T-helper 17 cell (primary cell): Measurements from ENCODE around the gene PRKCZ. TPM values are rescaled to one million over a fixed set of nuclear protein-coding genes. Genes with fewer than 3 reads are reported as not detected.

Experiments
- ATAC-seq: fragments of 150-1000 bp; cut with Tn5 transposase; 2 replicates; pipeline ENCODE4 v1.10.0; 2021; ENCODE audit warnings: mild to moderate bottlenecking, moderate library complexity
- DNase-seq, 3 donors: peaks; one replicate each; pipeline versions ENCODE4 v3.0.0 to v3.0.0-alpha.2; 2020 to 2021
- H3K9me3 ChIP-seq: one replicate; pipeline ENCODE4 v1.7.0; 2013; ENCODE audit warnings: low read length, mild to moderate bottlenecking; ENCODE audit not compliant: control insufficient read depth, poor library complexity, severe bottlenecking
- H3K27ac Mint-ChIP-seq: one replicate; pipeline ENCODE4 v1.8.0; 2022; ENCODE audit warnings: mild to moderate bottlenecking, moderate library complexity, mixed read lengths
- H3K27me3 Mint-ChIP-seq: one replicate; pipeline ENCODE4 v1.8.0; 2022; ENCODE audit warnings: mixed read lengths
- H3K36me3 Mint-ChIP-seq: one replicate; pipeline ENCODE4 v1.8.0; 2022; ENCODE audit warnings: low read depth, mixed read lengths
- H3K4me1 Mint-ChIP-seq: one replicate; pipeline ENCODE4 v1.8.0; 2022; ENCODE audit warnings: mild to moderate bottlenecking, mixed read lengths
- H3K4me3 Mint-ChIP-seq: one replicate; pipeline ENCODE4 v1.8.0; 2022; ENCODE audit warnings: mild to moderate bottlenecking, moderate library complexity, mixed read lengths
- total RNA-seq, 4 donors: library from RNA in 2 of 4; stranded (reverse) in 2 of 4; gene quantifications; one replicate each; pipeline ENCODE4 v1.2.3 and lab custom pipeline; 2022 to 2026

Gene PRKCZ
- total RNA-seq, 2 donors from 2014 or later = 26.0 to 33.5 TPM

GRCh38 chr1:2231532-2232254 lies 181.5 kb downstream of the PRKCZ start:
- ATAC-seq = peak; percentile 26
- Mint-ChIP-seq H3K36me3 (peaks cover 6% of the 10 kb centered on the region), H3K4me1 (peaks cover 39% of the 10 kb centered on the region), H3K27ac (peak overlapping the region; percentile 96), H3K4me3 (peak overlapping the region; percentile 92), H3K27me3 (no peaks in the 10 kb centered on the region)
- peak; percentile 66 to 80 (median 70) for DNase-seq
- H3K9me3 ChIP-seq = no peaks in the 10 kb centered on the region

GRCh38 chr1:2232255-2232915 lies 182.2 kb downstream of the PRKCZ start:
- H3K4me3 Mint-ChIP-seq = peak overlapping the region; percentile 92
- peak overlapping the region; percentile 96 for H3K27ac Mint-ChIP-seq
- H3K36me3 Mint-ChIP-seq = peaks cover 6% of the 10 kb centered on the region
- no peak for ATAC-seq
- H3K9me3 ChIP-seq = no peaks in the 10 kb centered on the region
- H3K4me1 Mint-ChIP-seq = peaks cover 46% of the 10 kb centered on the region
- DNase-seq = no peak
- H3K27me3 Mint-ChIP-seq = no peaks in the 10 kb centered on the region

GRCh38 chr1:2232916-2233438 lies 182.8 kb downstream of the PRKCZ start:
- H3K27ac Mint-ChIP-seq = peak overlapping the region; percentile 96
- no peak for DNase-seq
- peaks cover 6% of the 10 kb centered on the region for H3K36me3 Mint-ChIP-seq
- peaks cover 51% of the 10 kb centered on the region for H3K4me1 Mint-ChIP-seq
- H3K4me3 Mint-ChIP-seq = peak overlapping the region; percentile 92
- no peaks in the 10 kb centered on the region for H3K27me3 Mint-ChIP-seq
- ATAC-seq = no peak
- no peaks in the 10 kb centered on the region for H3K9me3 ChIP-seq

DNA sequence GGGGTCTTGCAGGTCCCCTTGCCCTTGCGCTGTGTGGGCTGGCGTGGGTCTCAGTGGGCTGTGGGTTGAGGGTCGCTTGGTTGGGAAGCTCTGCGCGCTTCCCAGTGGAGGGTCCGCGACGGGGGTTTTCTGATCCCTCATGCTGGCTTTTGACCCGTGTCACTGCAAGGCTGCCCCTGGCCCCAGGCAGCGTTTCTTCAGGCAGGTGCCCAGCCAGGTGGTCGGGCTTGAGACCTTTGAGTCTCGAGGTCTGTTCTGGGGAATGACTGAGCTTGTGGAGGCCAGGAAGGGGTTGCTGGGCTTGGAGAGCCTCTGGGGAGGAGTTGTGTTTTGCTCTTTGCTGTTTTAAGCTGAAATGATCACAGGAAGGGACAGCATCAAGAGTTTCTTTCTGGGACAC lies 183.3 kb downstream of the PRKCZ start:
- Mint-ChIP-seq H3K4me3 (peak overlapping the region; percentile 92), H3K36me3 (peaks cover 6% of the 10 kb centered on the region), H3K27ac (peak overlapping the region; percentile 96), H3K4me1 (peaks cover 51% of the 10 kb centered on the region), H3K27me3 (no peaks in the 10 kb centered on the region)
- DNase-seq = no peak
- no peak for ATAC-seq
- no peaks in the 10 kb centered on the region for H3K9me3 ChIP-seq

- peak; percentile 67 for ATAC-seq
- H3K9me3 ChIP-seq = no peaks in the 10 kb centered on the region
- peaks cover 6% of the 10 kb centered on the region for H3K36me3 Mint-ChIP-seq
- no peaks in the 10 kb centered on the region for H3K27me3 Mint-ChIP-seq
- peak overlapping the region; percentile 96 for H3K27ac Mint-ChIP-seq
- H3K4me3 Mint-ChIP-seq = peak overlapping the region; percentile 92
- DNase-seq = peak; percentile 51 to 65 (median 65)
- peaks cover 54% of the 10 kb centered on the region for H3K4me1 Mint-ChIP-seq
Observed at GRCh38 chr1:2233997-2234761, 184.0 kb downstream of the PRKCZ start.

- H3K4me3 Mint-ChIP-seq = peak overlapping the region; percentile 92
- H3K4me1 Mint-ChIP-seq = peaks cover 55% of the 10 kb centered on the region
- H3K9me3 ChIP-seq = no peaks in the 10 kb centered on the region
- peaks cover 6% of the 10 kb centered on the region for H3K36me3 Mint-ChIP-seq
- DNase-seq = no peak
- peak; percentile 25 for ATAC-seq
- H3K27me3 Mint-ChIP-seq = no peaks in the 10 kb centered on the region
- H3K27ac Mint-ChIP-seq = peak overlapping the region; percentile 96
Observed at GRCh38 chr1:2234762-2235113, 184.5 kb downstream of the PRKCZ start.

Other genes with a start within 250 kb of the PRKCZ start
- 100 to 1,000 TPM; 236 to 255 TPM for gene GNB1, start 159.3 kb upstream of the PRKCZ start, total RNA-seq
- under 1 TPM; 0.35 to 0.55 TPM for gene CALML6, start 135.2 kb upstream of the PRKCZ start, total RNA-seq
- gene TMEM52, start 131.1 kb upstream of the PRKCZ start, total RNA-seq = under 1 TPM in 1 of 2 donors, not detected in 1; 0.52 TPM
- not detected for gene CFAP74, start 46.6 kb upstream of the PRKCZ start, total RNA-seq
- under 1 TPM in 1 of 2 donors, not detected in 1; 0.17 TPM for gene GABRD, start 31.1 kb upstream of the PRKCZ start, total RNA-seq
- 10 to 100 TPM; 44.6 to 48.6 TPM for gene FAAP20, start 144.4 kb downstream of the PRKCZ start, total RNA-seq
- gene SKI, start 177.9 kb downstream of the PRKCZ start, total RNA-seq = 100 to 1,000 TPM; 183 to 215 TPM